ENCODE results near the gene TGM4.

TGM4 gene

GRCh38 chr3:44960387-44961026 is 86.1 kb downstream of the TGM4 start:
- no peak for ATAC-seq
- TF ChIP-seq ZNF565 (CRISPR knock-in tag; conservative IDR thresholded peaks at IDR 0.05; ENCODE audit: low read depth) (no peak), ISL1 (CRISPR knock-in tag; IDR thresholded peaks at IDR 0.05) (no peak), OSR1 (CRISPR knock-in tag; IDR thresholded peaks at IDR 0.05) (no peak), TOX (CRISPR knock-in tag; IDR thresholded peaks at IDR 0.05; ENCODE audit: borderline replicate concordance) (no peak), ZFP3 (CRISPR knock-in tag; IDR thresholded peaks at IDR 0.05) (no peak), ZNF8 (CRISPR knock-in tag; IDR thresholded peaks at IDR 0.05) (no peak), TCF4 (CRISPR knock-in tag; IDR thresholded peaks at IDR 0.05; ENCODE audit: borderline replicate concordance) (no peak), ZFP30 (CRISPR knock-in tag; IDR thresholded peaks at IDR 0.05) (no peak), RARB (CRISPR knock-in tag; IDR thresholded peaks at IDR 0.05) (no peak), GLIS3 (CRISPR knock-in tag; IDR thresholded peaks at IDR 0.05) (no peak), ARNTL (CRISPR knock-in tag; IDR thresholded peaks at IDR 0.05; ENCODE audit: borderline replicate concordance, low read depth) (no peak), POU6F1 (CRISPR knock-in tag; IDR thresholded peaks at IDR 0.05; ENCODE audit: borderline replicate concordance, low read depth) (no peak), ESRRG (CRISPR knock-in tag; IDR thresholded peaks at IDR 0.05) (no peak), CSDC2 (CRISPR knock-in tag; IDR thresholded peaks at IDR 0.05) (no peak), PPARA (CRISPR knock-in tag; IDR thresholded peaks at IDR 0.05; ENCODE audit: borderline replicate concordance) (no peak)
- TF ChIP-seq, protein P1, sequence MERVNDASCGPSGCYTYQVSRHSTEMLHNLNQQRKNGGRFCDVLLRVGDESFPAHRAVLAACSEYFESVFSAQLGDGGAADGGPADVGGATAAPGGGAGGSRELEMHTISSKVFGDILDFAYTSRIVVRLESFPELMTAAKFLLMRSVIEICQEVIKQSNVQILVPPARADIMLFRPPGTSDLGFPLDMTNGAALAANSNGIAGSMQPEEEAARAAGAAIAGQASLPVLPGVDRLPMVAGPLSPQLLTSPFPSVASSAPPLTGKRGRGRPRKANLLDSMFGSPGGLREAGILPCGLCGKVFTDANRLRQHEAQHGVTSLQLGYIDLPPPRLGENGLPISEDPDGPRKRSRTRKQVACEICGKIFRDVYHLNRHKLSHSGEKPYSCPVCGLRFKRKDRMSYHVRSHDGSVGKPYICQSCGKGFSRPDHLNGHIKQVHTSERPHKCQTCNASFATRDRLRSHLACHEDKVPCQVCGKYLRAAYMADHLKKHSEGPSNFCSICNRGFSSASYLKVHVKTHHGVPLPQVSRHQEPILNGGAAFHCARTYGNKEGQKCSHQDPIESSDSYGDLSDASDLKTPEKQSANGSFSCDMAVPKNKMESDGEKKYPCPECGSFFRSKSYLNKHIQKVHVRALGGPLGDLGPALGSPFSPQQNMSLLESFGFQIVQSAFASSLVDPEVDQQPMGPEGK (CRISPR knock-in tag; IDR thresholded peaks at IDR 0.05; ENCODE audit: borderline replicate concordance), result no peak
- TF ChIP-seq, protein P2, sequence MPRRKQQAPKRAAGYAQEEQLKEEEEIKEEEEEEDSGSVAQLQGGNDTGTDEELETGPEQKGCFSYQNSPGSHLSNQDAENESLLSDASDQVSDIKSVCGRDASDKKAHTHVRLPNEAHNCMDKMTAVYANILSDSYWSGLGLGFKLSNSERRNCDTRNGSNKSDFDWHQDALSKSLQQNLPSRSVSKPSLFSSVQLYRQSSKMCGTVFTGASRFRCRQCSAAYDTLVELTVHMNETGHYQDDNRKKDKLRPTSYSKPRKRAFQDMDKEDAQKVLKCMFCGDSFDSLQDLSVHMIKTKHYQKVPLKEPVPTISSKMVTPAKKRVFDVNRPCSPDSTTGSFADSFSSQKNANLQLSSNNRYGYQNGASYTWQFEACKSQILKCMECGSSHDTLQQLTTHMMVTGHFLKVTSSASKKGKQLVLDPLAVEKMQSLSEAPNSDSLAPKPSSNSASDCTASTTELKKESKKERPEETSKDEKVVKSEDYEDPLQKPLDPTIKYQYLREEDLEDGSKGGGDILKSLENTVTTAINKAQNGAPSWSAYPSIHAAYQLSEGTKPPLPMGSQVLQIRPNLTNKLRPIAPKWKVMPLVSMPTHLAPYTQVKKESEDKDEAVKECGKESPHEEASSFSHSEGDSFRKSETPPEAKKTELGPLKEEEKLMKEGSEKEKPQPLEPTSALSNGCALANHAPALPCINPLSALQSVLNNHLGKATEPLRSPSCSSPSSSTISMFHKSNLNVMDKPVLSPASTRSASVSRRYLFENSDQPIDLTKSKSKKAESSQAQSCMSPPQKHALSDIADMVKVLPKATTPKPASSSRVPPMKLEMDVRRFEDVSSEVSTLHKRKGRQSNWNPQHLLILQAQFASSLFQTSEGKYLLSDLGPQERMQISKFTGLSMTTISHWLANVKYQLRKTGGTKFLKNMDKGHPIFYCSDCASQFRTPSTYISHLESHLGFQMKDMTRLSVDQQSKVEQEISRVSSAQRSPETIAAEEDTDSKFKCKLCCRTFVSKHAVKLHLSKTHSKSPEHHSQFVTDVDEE (CRISPR knock-in tag; IDR thresholded peaks at IDR 0.05), result no peak
- TF ChIP-seq, protein P3, sequence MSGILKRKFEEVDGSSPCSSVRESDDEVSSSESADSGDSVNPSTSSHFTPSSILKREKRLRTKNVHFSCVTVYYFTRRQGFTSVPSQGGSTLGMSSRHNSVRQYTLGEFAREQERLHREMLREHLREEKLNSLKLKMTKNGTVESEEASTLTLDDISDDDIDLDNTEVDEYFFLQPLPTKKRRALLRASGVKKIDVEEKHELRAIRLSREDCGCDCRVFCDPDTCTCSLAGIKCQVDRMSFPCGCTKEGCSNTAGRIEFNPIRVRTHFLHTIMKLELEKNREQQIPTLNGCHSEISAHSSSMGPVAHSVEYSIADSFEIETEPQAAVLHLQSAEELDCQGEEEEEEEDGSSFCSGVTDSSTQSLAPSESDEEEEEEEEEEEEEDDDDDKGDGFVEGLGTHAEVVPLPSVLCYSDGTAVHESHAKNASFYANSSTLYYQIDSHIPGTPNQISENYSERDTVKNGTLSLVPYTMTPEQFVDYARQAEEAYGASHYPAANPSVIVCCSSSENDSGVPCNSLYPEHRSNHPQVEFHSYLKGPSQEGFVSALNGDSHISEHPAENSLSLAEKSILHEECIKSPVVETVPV (CRISPR knock-in tag; IDR thresholded peaks at IDR 0.05), result no peak
- TF ChIP-seq, protein P4, sequence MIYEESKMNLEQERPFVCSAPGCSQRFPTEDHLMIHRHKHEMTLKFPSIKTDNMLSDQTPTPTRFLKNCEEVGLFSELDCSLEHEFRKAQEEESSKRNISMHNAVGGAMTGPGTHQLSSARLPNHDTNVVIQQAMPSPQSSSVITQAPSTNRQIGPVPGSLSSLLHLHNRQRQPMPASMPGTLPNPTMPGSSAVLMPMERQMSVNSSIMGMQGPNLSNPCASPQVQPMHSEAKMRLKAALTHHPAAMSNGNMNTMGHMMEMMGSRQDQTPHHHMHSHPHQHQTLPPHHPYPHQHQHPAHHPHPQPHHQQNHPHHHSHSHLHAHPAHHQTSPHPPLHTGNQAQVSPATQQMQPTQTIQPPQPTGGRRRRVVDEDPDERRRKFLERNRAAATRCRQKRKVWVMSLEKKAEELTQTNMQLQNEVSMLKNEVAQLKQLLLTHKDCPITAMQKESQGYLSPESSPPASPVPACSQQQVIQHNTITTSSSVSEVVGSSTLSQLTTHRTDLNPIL (CRISPR knock-in tag; IDR thresholded peaks at IDR 0.05; ENCODE audit: low read depth), result no peak

- ATAC-seq, result no peak
- TF ChIP-seq BACH2 (CRISPR knock-in tag; IDR thresholded peaks at IDR 0.05; ENCODE audit: borderline replicate concordance) (no peak), TCF4 (CRISPR knock-in tag; IDR thresholded peaks at IDR 0.05; ENCODE audit: borderline replicate concordance) (no peak), ZNF70 (CRISPR knock-in tag; IDR thresholded peaks at IDR 0.05) (no peak), ZNF565 (CRISPR knock-in tag; conservative IDR thresholded peaks at IDR 0.05; ENCODE audit: low read depth) (no peak), ESRRG (CRISPR knock-in tag; IDR thresholded peaks at IDR 0.05) (no peak), SNAI2 (CRISPR knock-in tag; IDR thresholded peaks at IDR 0.05) (no peak), RARB (CRISPR knock-in tag; IDR thresholded peaks at IDR 0.05) (no peak), POU6F1 (CRISPR knock-in tag; IDR thresholded peaks at IDR 0.05; ENCODE audit: borderline replicate concordance, low read depth) (no peak), ISL1 (CRISPR knock-in tag; IDR thresholded peaks at IDR 0.05) (no peak), ZC3H10 (CRISPR knock-in tag; IDR thresholded peaks at IDR 0.05) (no peak), ZFP3 (CRISPR knock-in tag; IDR thresholded peaks at IDR 0.05) (no peak), ZNF8 (CRISPR knock-in tag; IDR thresholded peaks at IDR 0.05) (no peak), CSDC2 (CRISPR knock-in tag; IDR thresholded peaks at IDR 0.05) (no peak)
- TF ChIP-seq, protein P2 (CRISPR knock-in tag; IDR thresholded peaks at IDR 0.05), result no peak
- TF ChIP-seq, protein P1 (CRISPR knock-in tag; IDR thresholded peaks at IDR 0.05; ENCODE audit: borderline replicate concordance), result no peak
These were observed 87.5 kb downstream of the TGM4 start for GRCh38 chr3:44961888-44962287.

Measured in SK-N-SH treated with all-trans-retinoic acid at 6 μM for 48 hours (cell line).